CD14-positive monocyte (primary cell): Measurements from ENCODE around the gene KDM3A. TPM values are rescaled to one million over a fixed set of nuclear protein-coding genes. Genes with fewer than 3 reads are reported as not detected.
A peak's percentile ranks its signal among the peaks of the same experiment; 100 is the strongest.

Source experiments
- DNase-seq, 3 donors: peaks; one replicate each; pipeline ENCODE4 v3.0.0-alpha.2; 2011 to 2022
- H2AFZ ChIP-seq: 2 replicates; pipeline ENCODE4 v1.6.0; 2012; ENCODE audit warnings: mild to moderate bottlenecking, low read depth, low read length, inconsistent platforms; ENCODE audit not compliant: insufficient read depth, poor library complexity, severe bottlenecking
- H3K27ac ChIP-seq, 2 donors: 1 replicate in 1 of 2; 2 replicates in 1 of 2; pipeline ENCODE4 v1.5.1; 2012 to 2013; ENCODE audit warnings: low read length in 2 of 2, control low read depth in 1 of 2, inconsistent platforms in 1 of 2, low read depth in 1 of 2, mild to moderate bottlenecking in 1 of 2
- H3K27me3 ChIP-seq, 2 donors: one replicate each; pipeline versions ENCODE4 v1.6.0 to v1.6.1; 2011 to 2013; ENCODE audit warnings: low read length in 2 of 2; ENCODE audit not compliant: control insufficient read depth in 2 of 2, insufficient read depth in 2 of 2
- H3K36me3 ChIP-seq, 2 donors: replicated peaks in 1 of 2; 1 replicate in 1 of 2; 2 replicates in 1 of 2; pipeline versions ENCODE4 v1.5.1 to v1.6.1; 2012 to 2013; ENCODE audit warnings: low read length in 2 of 2, control low read depth in 1 of 2, inconsistent platforms in 1 of 2, mild to moderate bottlenecking in 1 of 2; ENCODE audit not compliant: insufficient read depth in 2 of 2, control insufficient read depth in 1 of 2
- H3K4me1 ChIP-seq, 2 donors: 1 replicate in 1 of 2; 2 replicates in 1 of 2; pipeline versions ENCODE4 v1.5.1 to v1.6.1; 2012 to 2013; ENCODE audit warnings: low read length in 2 of 2, control low read depth in 1 of 2, inconsistent platforms in 1 of 2, mild to moderate bottlenecking in 1 of 2, moderate library complexity in 1 of 2; ENCODE audit not compliant: insufficient read depth in 2 of 2, control insufficient read depth in 1 of 2
- H3K4me2 ChIP-seq: replicated peaks from 2 replicates; pipeline ENCODE3; 2012; ENCODE audit warnings: low read length, moderate library complexity, mild to moderate bottlenecking; ENCODE audit not compliant: poor library complexity, severe bottlenecking; ENCODE audit errors: extremely low read depth
- H3K4me3 ChIP-seq, 3 experiments: fragments of 200-600 bp in 1 of 3; sonication (generic) in 1 of 3; replicated peaks in 1 of 3; 1 replicate in 2 of 3; 2 replicates in 1 of 3; pipeline ENCODE4 v1.5.1; 2011 to 2013; ENCODE audit warnings: low read length in 3 of 3, mild to moderate bottlenecking in 3 of 3, control low read depth in 2 of 3, low read depth in 2 of 3, inconsistent platforms in 1 of 3, moderate library complexity in 1 of 3
- H3K79me2 ChIP-seq: 2 replicates; pipeline ENCODE4 v1.6.0; 2012; ENCODE audit warnings: mild to moderate bottlenecking, control low read depth, inconsistent platforms, low read length, moderate library complexity; ENCODE audit not compliant: insufficient read depth
- H3K9ac ChIP-seq: 2 replicates; pipeline ENCODE4 v1.6.0; 2017; ENCODE audit warnings: low read length, mild to moderate bottlenecking; ENCODE audit not compliant: insufficient read depth, poor library complexity, severe bottlenecking
- H3K9me3 ChIP-seq, 2 donors: replicated peaks in 1 of 2; 1 replicate in 1 of 2; 2 replicates in 1 of 2; pipeline versions ENCODE4 v1.5.1 to v1.6.1; 2012 to 2013; ENCODE audit warnings: low read length in 2 of 2, control low read depth in 1 of 2; ENCODE audit not compliant: control insufficient read depth in 1 of 2, insufficient read depth in 1 of 2
- H4K20me1 ChIP-seq: 2 replicates; pipeline ENCODE4 v1.6.0; 2012; ENCODE audit warnings: mild to moderate bottlenecking, low read length, control low read depth, moderate library complexity; ENCODE audit not compliant: insufficient read depth
- H3K27ac Mint-ChIP-seq, 7 donors: one replicate each; pipeline ENCODE4 v1.8.0; 2020; ENCODE audit warnings: mild to moderate bottlenecking in 7 of 7, mixed read lengths in 7 of 7, moderate library complexity in 6 of 7, inconsistent platforms in 2 of 7
- H3K27me3 Mint-ChIP-seq, 3 donors: one replicate each; pipeline ENCODE4 v1.8.0; 2021 to 2022; ENCODE audit warnings: low read depth in 3 of 3, mild to moderate bottlenecking in 3 of 3, mixed read lengths in 3 of 3, moderate library complexity in 3 of 3, inconsistent platforms in 1 of 3
- H3K36me3 Mint-ChIP-seq, 2 donors: one replicate each; pipeline ENCODE4 v1.8.0; 2020; ENCODE audit warnings: mixed read lengths in 2 of 2, inconsistent platforms in 1 of 2, mild to moderate bottlenecking in 1 of 2
- H3K4me1 Mint-ChIP-seq: one replicate; pipeline ENCODE4 v1.8.0; 2020; ENCODE audit warnings: mild to moderate bottlenecking, mixed read lengths
- H3K4me3 Mint-ChIP-seq, 2 donors: one replicate each; pipeline ENCODE4 v1.8.0; 2020; ENCODE audit warnings: mild to moderate bottlenecking in 2 of 2, mixed read lengths in 2 of 2, moderate library complexity in 1 of 2
- H3K9me3 Mint-ChIP-seq, 7 donors: one replicate each; pipeline ENCODE4 v1.8.0; 2020 to 2022; ENCODE audit warnings: mixed read lengths in 7 of 7, mild to moderate bottlenecking in 6 of 7, moderate library complexity in 6 of 7, inconsistent platforms in 2 of 7
- WGBS: methylation state at CpG from one replicate; pipeline ENCODE4 v1.1.5; 2013; ENCODE audit warnings: missing lambda C conversion rate; ENCODE audit not compliant: insufficient coverage; 5-methylcytosine and 5-hydroxymethylcytosine counted together
- intact Hi-C, 2 donors: fragments of 100-400 bp; cut with micrococcal nuclease; formaldehyde crosslinking; loops; one replicate each; pipeline versions ENCODE4 v1.15.0 to v1.15.1; 2023
- polyA plus RNA-seq, 3 donors: library from polyadenylated mRNA; depleted of rRNA in 1 of 3; unstranded in 2 of 3; stranded (reverse) in 1 of 3; fragments of 300-500 nt in 2 of 3; fragments of >200 nt in 1 of 3; fragmentation: Illumina TruSeq in 2 of 3; gene quantifications; 1 replicate in 2 of 3; 2 replicates in 1 of 3; pipeline ENCODE4 v1.2.3, GENCODE V29; 2012 to 2021
- TF ChIP-seq, protein P1 (sequence below): fragments of 200-600 bp; IDR thresholded peaks from one replicate; pipeline ENCODE4 v1.8.0; 2022; ENCODE audit warnings: antibody characterized with exemption, mild to moderate bottlenecking

Gene KDM3A
- polyA plus RNA-seq, 3 donors: 3.3 to 21.2 (median 7.4) TPM

DNA sequence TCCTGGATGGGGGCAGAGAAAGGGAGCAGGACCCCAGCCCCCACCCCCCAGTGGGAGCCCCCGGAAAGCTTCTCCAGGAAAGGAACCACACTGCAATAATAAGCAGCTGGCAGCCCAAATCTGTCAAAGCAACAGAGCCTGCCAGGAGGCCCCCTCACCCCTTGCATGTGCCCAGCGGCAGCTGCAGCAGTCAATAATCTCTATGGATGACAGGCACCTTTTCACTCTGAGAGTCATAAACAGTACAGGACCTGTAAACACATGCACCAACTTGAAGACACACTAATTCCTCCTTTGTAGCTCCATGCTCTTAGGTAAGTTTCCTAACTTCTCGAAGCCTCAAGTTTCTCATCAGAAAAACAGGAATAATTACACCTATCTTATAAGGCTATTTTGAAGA, 26.2 kb upstream of the KDM3A start:
- peaks cover 0 to 3% (median 1%) of the 10 kb centered on the region in 7 donors for H3K9me3 Mint-ChIP-seq

DNA sequence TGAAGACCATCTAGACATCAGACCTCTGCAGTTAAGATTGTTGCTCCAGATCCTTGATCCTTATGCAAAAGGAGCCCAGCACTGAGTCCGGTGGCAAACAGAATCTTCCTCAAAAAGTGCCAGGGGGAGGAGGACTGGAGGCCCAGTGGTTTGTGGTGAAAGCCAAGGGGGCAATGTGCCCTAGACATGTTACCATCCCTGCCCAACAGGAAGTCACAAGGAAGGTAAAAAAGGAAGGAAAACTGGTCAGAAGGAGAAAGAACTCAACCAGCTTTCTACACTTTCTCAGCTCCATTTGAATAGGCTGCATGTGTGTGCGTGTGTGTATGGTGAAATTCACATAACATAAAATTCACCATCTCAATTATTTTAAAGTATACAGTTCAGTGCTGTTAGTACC, 25.0 kb upstream of the KDM3A start:
- Histone ChIP-seq H3K9me3 (no peaks in the 10 kb centered on the region), H3K27ac (no peak overlapping the region), H4K20me1 (no peaks in the 10 kb centered on the region), H2AFZ (peak overlapping the region; percentile 41), H3K4me2 (peak overlapping the region; percentile 25), H3K27me3 (no peaks in the 10 kb centered on the region), H3K79me2 (no peaks in the 10 kb centered on the region), H3K36me3 (no peaks in the 10 kb centered on the region), H3K4me1 (peaks cover 36 to 51% of the 10 kb centered on the region in 2 donors), H3K9ac (no peak overlapping the region), H3K4me3 (peak overlapping the region in 1 of 3 experiments; percentile 14)
- Mint-ChIP-seq H3K9me3 (peaks cover 0 to 3% (median 1%) of the 10 kb centered on the region in 7 donors), H3K27me3 (no peaks in the 10 kb centered on the region), H3K4me3 (peak overlapping the region in 1 of 2 donors; percentile 36), H3K4me1 (peaks cover 58% of the 10 kb centered on the region), H3K36me3 (no peaks in the 10 kb centered on the region), H3K27ac (peak overlapping the region in 5 of 7 donors; percentile 1 to 74 (median 51))
- TF ChIP-seq, protein P1, sequence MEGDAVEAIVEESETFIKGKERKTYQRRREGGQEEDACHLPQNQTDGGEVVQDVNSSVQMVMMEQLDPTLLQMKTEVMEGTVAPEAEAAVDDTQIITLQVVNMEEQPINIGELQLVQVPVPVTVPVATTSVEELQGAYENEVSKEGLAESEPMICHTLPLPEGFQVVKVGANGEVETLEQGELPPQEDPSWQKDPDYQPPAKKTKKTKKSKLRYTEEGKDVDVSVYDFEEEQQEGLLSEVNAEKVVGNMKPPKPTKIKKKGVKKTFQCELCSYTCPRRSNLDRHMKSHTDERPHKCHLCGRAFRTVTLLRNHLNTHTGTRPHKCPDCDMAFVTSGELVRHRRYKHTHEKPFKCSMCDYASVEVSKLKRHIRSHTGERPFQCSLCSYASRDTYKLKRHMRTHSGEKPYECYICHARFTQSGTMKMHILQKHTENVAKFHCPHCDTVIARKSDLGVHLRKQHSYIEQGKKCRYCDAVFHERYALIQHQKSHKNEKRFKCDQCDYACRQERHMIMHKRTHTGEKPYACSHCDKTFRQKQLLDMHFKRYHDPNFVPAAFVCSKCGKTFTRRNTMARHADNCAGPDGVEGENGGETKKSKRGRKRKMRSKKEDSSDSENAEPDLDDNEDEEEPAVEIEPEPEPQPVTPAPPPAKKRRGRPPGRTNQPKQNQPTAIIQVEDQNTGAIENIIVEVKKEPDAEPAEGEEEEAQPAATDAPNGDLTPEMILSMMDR: no peak
- 0% methylated on average over 1 of the region's 2 CpGs for WGBS
- intact Hi-C loops: no loop called here
- DNase-seq: peak in 2 of 3 donors; percentile 17 to 34

More for the DNA sequence above, 26.2 kb upstream of the KDM3A start:
- Histone ChIP-seq H3K9me3 (no peaks in the 10 kb centered on the region), H2AFZ (no peak overlapping the region), H3K4me1 (peaks cover 36 to 51% of the 10 kb centered on the region in 2 donors), H3K4me2 (no peak overlapping the region), H4K20me1 (no peaks in the 10 kb centered on the region), H3K9ac (no peak overlapping the region), H3K79me2 (no peaks in the 10 kb centered on the region), H3K27me3 (no peaks in the 10 kb centered on the region), H3K36me3 (no peaks in the 10 kb centered on the region), H3K27ac (no peak overlapping the region), H3K4me3 (no peak overlapping the region)
- Mint-ChIP-seq H3K4me1 (peaks cover 58% of the 10 kb centered on the region), H3K27ac (no peak overlapping the region), H3K36me3 (no peaks in the 10 kb centered on the region), H3K4me3 (no peak overlapping the region), H3K27me3 (no peaks in the 10 kb centered on the region)
- WGBS: 8% methylated on average over 2 of the region's 3 CpGs
- intact Hi-C loops: no loop called here
- TF ChIP-seq, protein P1: no peak
- no peak for DNase-seq
